NCI-H1417 treated with DMSO at 0.1 percent for 48 hours (cell line): ENCODE data around the gene EXOC1L.

Experiments used
- DNase-seq: peaks from one replicate; lab custom pipeline; 2025; lab: John Stamatoyannopoulos, UW

Gene EXOC1L

GRCh38 chr4:55884093-55884850, 64.7 kb downstream of the EXOC1L start:
- DNase-seq = no peak

- DNase-seq = no peak
Observed at GRCh38 chr4:55884851-55885219, 65.2 kb downstream of the EXOC1L start.
